Ectodermal cell (in vitro differentiated cells): ENCODE data around the gene C12orf42.

Source experiments
- H3K27ac ChIP-seq: 2 replicates; pipeline ENCODE4 v1.7.0; 2013; ENCODE audit warnings: mild to moderate bottlenecking, low read depth, low read length; ENCODE audit not compliant: insufficient read depth, poor library complexity, severe bottlenecking
- H3K27me3 ChIP-seq: 2 replicates; pipeline ENCODE4 v1.7.0; 2013; ENCODE audit warnings: mild to moderate bottlenecking, low read length; ENCODE audit not compliant: insufficient read depth, control insufficient read depth, poor library complexity, severe bottlenecking
- H3K36me3 ChIP-seq: one replicate; pipeline ENCODE4 v1.7.0; 2013; ENCODE audit warnings: low read length; ENCODE audit not compliant: control insufficient read depth, insufficient read depth
- H3K4me1 ChIP-seq: one replicate; pipeline ENCODE4 v1.7.0; 2013; ENCODE audit warnings: low read length; ENCODE audit not compliant: control insufficient read depth, insufficient read depth
- H3K4me3 ChIP-seq: 2 replicates; pipeline ENCODE4 v1.7.0; 2013; ENCODE audit warnings: low read depth, low read length, control low read depth; ENCODE audit not compliant: insufficient read depth
- H3K9me3 ChIP-seq: 2 replicates; pipeline ENCODE4 v1.7.0; 2013; ENCODE audit warnings: mild to moderate bottlenecking, low read length, moderate library complexity; ENCODE audit not compliant: control insufficient read depth
- WGBS, 2 experiments: methylation state at CpG; one replicate each; pipeline ENCODE4 v1.1.7; 2013; ENCODE audit warnings: missing lambda C conversion rate in 2 of 2; 5-methylcytosine and 5-hydroxymethylcytosine counted together

Gene C12orf42

DNA sequence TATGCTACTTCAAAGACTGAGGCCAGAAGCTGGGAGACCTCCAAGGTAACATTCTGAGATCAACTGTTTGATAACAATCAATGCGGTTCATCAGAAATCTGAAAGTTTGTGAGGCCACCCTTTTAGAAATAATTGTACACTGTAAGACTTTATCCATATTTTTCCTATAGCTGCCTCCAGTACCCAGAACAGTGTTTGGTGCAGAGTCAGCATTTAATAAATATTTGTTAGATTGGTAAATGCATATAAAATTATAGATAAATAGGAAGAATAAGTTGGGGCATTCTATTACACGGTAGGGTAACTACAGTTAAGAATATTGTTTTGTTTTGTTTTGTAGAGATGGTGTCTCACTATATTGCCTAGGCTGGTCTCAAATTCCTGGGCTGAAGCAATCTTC is 141.4 kb downstream of the C12orf42 start:
- H3K27ac ChIP-seq: no peak overlapping the region
- H3K4me3 ChIP-seq: no peak overlapping the region
- no peaks in the 10 kb centered on the region for H3K9me3 ChIP-seq
- WGBS, 2 experiments: 76 to 78% methylated on average over 2 of the region's 2 CpGs
- H3K36me3 ChIP-seq: no peaks in the 10 kb centered on the region
- no peaks in the 10 kb centered on the region for H3K4me1 ChIP-seq
- no peaks in the 10 kb centered on the region for H3K27me3 ChIP-seq

DNA sequence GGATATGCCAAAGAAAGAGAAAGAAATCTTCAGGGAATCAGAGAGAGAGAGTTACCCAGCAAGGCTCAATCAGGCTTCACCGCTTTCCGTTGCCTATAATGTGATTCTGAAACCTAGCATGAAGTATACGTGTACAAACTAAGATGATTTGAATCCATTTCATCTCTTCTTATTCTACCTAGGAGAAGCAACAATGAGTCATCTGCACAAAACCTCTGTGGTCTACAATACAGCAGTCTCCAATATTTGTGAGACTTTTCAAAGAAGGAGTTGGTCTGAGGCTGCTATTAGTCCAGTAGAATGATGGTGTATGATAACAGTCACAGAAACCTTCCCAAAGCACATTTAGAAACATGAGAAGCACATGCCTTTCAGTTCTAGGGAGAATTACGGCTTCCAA is 141.9 kb downstream of the C12orf42 start:
- Histone ChIP-seq H3K27me3 (no peaks in the 10 kb centered on the region), H3K27ac (no peak overlapping the region), H3K9me3 (no peaks in the 10 kb centered on the region), H3K36me3 (no peaks in the 10 kb centered on the region), H3K4me3 (no peak overlapping the region), H3K4me1 (no peaks in the 10 kb centered on the region)
- 95 to 97% methylated on average over 4 of the region's 4 CpGs for WGBS, 2 experiments

GRCh38 chr12:103350116-103350515 is 145.7 kb downstream of the C12orf42 start:
- Histone ChIP-seq H3K27ac (no peak overlapping the region), H3K4me1 (no peaks in the 10 kb centered on the region), H3K36me3 (no peaks in the 10 kb centered on the region), H3K27me3 (no peaks in the 10 kb centered on the region), H3K9me3 (no peaks in the 10 kb centered on the region), H3K4me3 (no peak overlapping the region)
- WGBS, 2 experiments: 94 to 97% methylated on average over 4 of the region's 5 CpGs

DNA sequence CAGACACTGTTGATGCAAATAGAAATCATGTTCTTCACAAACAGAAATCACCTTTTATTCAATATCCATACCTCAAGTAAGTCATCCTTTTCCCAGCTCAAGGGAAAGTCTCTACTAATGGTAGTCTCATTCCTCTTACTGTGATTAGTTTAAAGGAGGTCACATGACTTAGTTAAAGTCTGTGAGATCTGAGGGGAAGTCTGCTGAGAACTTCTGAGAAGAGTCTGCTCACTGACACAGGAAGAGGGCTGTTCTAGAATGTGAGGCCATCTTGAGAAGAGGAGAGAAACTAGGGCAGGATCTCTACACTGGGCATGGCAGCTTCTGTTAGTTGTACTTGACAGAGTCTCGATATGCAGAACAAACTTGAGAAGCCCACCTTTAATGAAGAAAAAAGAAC is 146.8 kb downstream of the C12orf42 start:
- Histone ChIP-seq H3K27ac (no peak overlapping the region), H3K9me3 (no peaks in the 10 kb centered on the region), H3K4me3 (no peak overlapping the region), H3K4me1 (no peaks in the 10 kb centered on the region), H3K27me3 (no peaks in the 10 kb centered on the region), H3K36me3 (no peaks in the 10 kb centered on the region)
- 92 to 100% methylated on average over 1 of the region's 1 CpG for WGBS, 2 experiments

DNA sequence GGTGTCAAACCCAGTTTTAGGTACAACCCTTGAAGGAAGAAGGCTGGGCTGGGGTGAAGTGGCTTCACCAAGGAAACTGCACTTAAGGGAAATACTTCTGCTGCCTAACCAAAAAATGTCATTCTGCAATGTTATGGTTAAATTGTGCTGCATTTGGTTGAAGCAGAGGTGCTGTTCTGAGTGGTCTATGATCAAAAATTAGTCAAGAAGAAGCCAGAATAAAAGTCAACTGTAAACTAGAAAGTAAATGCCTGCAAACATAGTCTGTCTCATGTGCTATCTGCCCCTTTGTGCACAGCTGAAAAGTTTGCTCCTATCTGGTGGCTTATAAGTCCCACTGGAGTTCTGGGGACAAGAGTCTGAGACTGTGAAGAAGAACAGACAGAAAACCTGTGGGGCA is 158.8 kb downstream of the C12orf42 start:
- Histone ChIP-seq H3K27ac (no peak overlapping the region), H3K36me3 (no peaks in the 10 kb centered on the region), H3K4me1 (no peaks in the 10 kb centered on the region), H3K27me3 (no peaks in the 10 kb centered on the region), H3K4me3 (no peak overlapping the region), H3K9me3 (no peaks in the 10 kb centered on the region)

- H3K27me3 ChIP-seq: no peaks in the 10 kb centered on the region
Measured at GRCh38 chr12:103334466-103334865, 161.3 kb downstream of the C12orf42 start.

DNA sequence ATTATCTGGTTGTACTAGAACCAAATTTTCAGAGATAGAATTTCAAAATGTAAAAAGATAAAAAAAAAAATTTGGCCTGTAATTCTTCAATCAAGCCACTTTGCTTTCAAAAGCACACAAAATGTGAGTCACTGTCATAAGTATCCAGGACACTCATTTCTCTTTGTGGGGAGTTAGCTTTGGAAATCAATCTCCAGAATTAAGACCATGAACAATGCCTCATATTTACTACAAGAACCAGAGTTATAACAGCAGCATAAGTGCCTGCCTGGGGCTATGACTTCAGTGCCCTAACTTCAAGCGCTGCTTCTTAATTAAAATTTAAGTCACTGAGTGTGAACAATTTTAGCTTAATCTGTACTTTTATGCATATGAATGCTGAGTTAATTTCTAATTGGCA is 162.1 kb downstream of the C12orf42 start:
- Histone ChIP-seq H3K27ac (no peak overlapping the region), H3K9me3 (no peaks in the 10 kb centered on the region), H3K36me3 (no peaks in the 10 kb centered on the region), H3K4me3 (no peak overlapping the region), H3K27me3 (no peaks in the 10 kb centered on the region), H3K4me1 (no peaks in the 10 kb centered on the region)
- 100% methylated on average over 1 of the region's 1 CpG for WGBS, 2 experiments

More at GRCh38 chr12:103334466-103334865, 161.3 kb downstream of the C12orf42 start:
- H3K36me3 ChIP-seq: no peaks in the 10 kb centered on the region
- WGBS, 2 experiments: 90 to 93% methylated on average over 13 of the region's 13 CpGs
- no peaks in the 10 kb centered on the region for H3K9me3 ChIP-seq
- H3K27ac ChIP-seq: no peak overlapping the region
- H3K4me1 ChIP-seq: no peaks in the 10 kb centered on the region
- no peak overlapping the region for H3K4me3 ChIP-seq

DNA sequence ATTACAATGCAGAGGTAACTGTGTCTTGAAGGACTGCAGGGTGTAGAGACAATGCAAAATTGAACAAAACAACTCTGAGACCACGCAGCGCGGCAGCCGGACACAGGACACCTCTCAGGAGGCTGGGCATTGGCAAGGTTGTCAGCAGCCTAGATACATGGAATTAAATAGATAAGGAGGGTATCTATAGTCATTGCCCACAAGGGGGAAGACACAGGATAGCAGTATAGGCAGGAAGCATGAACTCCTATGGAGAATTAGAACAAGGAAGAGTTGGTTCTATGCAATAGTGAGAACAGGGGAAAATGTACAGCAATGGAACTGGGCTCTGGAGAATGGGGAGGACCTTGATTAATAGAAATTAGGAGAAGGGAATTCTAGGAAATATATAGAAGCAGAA is 164.1 kb downstream of the C12orf42 start:
- Histone ChIP-seq H3K27ac (no peak overlapping the region), H3K4me1 (no peaks in the 10 kb centered on the region), H3K27me3 (no peaks in the 10 kb centered on the region), H3K36me3 (no peaks in the 10 kb centered on the region), H3K9me3 (no peaks in the 10 kb centered on the region), H3K4me3 (no peak overlapping the region)
- 97% methylated on average over 4 of the region's 4 CpGs for WGBS, 2 experiments

DNA sequence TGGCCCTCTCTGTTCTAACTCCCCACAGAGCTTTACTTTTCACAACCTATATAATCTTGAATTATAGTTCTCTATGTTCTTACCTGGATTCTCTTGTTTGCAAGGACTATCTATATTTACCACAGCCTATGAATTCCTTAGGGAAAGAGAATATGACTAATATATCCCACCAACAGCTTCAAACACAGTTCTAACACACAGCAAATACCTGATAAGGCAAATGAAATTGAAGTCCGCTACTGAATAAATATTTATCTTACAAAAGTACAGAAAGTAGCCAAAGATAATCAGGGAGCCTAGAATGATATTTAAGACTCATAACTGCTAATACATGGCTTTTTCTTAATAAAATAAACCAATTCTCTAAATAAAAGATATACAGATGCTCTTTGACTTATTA is 165.1 kb downstream of the C12orf42 start:
- Histone ChIP-seq H3K4me1 (no peaks in the 10 kb centered on the region), H3K27me3 (no peaks in the 10 kb centered on the region), H3K4me3 (no peak overlapping the region), H3K36me3 (no peaks in the 10 kb centered on the region), H3K27ac (no peak overlapping the region), H3K9me3 (no peaks in the 10 kb centered on the region)
- WGBS, 2 experiments: 100% methylated on average over 1 of the region's 1 CpG; no CpG with 5 or more reads in 1 of the 2 experiments

DNA sequence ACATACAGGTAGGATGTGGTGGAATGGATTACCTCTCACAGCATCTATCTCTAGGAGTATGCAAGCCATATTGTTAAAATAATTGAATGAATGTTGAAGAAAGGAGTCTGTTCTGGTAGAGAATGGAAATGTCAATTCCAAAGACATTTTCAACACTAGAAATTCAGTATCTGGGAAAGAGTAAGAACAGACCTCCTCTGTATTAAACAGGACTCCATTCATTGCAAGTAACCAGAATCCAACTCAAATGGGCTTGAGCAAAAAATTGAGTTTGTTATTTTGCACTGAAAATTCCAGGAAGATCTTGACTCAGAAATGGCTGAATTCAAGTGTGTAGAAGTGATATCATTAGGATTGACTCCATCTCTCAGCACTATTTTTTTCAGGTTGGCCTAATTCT is 168.1 kb downstream of the C12orf42 start:
- Histone ChIP-seq H3K36me3 (no peaks in the 10 kb centered on the region), H3K4me3 (no peak overlapping the region), H3K27ac (no peak overlapping the region), H3K9me3 (no peaks in the 10 kb centered on the region), H3K4me1 (no peaks in the 10 kb centered on the region), H3K27me3 (no peaks in the 10 kb centered on the region)

DNA sequence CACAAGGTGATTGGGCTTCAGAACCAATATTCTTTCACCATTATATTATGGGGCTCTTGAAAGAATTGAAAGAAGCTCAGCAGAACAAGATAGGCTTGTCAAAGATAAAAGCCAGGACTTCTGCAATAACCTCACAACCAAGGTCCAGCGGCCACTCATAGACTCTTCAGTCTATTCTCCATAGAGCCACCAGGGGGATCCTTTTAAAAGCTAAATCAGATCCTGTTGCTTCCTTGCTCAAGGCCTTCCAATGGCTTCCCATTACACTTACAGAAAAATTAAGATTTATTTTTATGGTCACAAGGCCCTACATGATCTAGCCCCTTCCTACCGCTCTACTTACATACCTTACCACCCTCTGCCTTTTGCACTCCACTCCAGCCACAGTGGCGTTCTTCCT is 169.6 kb downstream of the C12orf42 start:
- Histone ChIP-seq H3K4me1 (no peaks in the 10 kb centered on the region), H3K4me3 (no peak overlapping the region)

More for the DNA sequence above, 169.6 kb downstream of the C12orf42 start:
- H3K27ac ChIP-seq: no peak overlapping the region
- no peaks in the 10 kb centered on the region for H3K9me3 ChIP-seq
- H3K36me3 ChIP-seq: no peaks in the 10 kb centered on the region
- 75 to 85% methylated on average over 3 of the region's 3 CpGs for WGBS, 2 experiments
- H3K27me3 ChIP-seq: no peaks in the 10 kb centered on the region
